Epithelial cell of esophagus (primary cell): ENCODE data around the gene POC1A.
A peak's percentile ranks its signal among the peaks of the same experiment; 100 is the strongest.

Source experiments
- DNase-seq: peaks from one replicate; pipeline ENCODE4 v3.0.0; 2010; ENCODE audit warnings: low read depth
- H3K4me3 ChIP-seq: 2 replicates; pipeline ENCODE4 v1.5.1; 2011; ENCODE audit warnings: mild to moderate bottlenecking, low read length, control low read depth
- CTCF ChIP-seq: IDR thresholded peaks from 2 replicates; pipeline ENCODE4 v1.5.1; 2011; ENCODE audit warnings: low read depth, mild to moderate bottlenecking, low read length, control low read depth, inconsistent platforms; ENCODE audit not compliant: insufficient read depth; ENCODE audit errors: missing control alignments

The POC1A gene

DNA sequence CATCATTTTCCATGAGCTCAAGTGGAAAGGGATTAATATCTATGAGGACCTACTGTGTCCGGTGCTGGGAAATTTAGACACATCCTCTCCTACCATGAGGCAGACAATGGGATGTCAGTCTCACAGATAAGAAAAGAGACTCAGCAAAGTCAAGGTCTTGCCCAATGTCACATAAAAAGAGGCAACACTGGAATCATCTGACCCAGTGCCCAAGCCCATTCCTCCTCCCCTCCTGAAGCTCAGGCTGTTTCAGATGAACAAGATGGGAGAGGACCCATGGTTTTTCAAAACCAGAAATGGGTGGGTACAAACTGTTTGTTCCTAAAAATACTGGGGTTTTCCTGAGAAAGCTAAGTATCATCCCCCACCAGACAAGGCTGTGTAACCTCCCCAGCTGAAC, 22.2 kb downstream of the POC1A start:
- TF ChIP-seq CTCF: no peak
- no peak overlapping the region for H3K4me3 ChIP-seq
- DNase-seq: no peak

GRCh38 chr3:52130966-52131622, 23.1 kb downstream of the POC1A start:
- DNase-seq: no peak
- no peak for TF ChIP-seq CTCF
- H3K4me3 ChIP-seq: no peak overlapping the region

- H3K4me3 ChIP-seq: no peak overlapping the region
- TF ChIP-seq CTCF: no peak
- peak; percentile 79 for DNase-seq
Measured at GRCh38 chr3:52128118-52128683, 26.0 kb downstream of the POC1A start.

DNA sequence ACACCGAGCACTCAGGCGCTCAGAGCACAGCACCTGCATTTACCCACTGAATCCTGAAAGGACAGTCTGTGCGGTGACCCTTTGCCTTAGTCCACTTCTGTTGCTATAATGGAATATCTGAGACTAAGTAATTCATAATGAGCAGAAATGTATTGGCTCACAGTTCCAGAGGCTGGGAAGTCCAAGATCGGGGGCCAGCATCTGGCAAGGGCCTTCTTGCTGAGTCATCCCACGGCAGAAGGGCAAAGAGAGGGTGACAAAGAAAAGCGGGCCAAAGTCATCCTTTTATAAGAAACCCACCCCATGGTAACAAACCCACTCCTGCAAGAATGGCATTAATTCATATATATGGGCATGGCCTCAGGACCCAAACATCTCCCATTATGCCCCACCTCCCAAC, 27.7 kb downstream of the POC1A start:
- no peak for DNase-seq
- no peak for TF ChIP-seq CTCF
- no peak overlapping the region for H3K4me3 ChIP-seq

DNA sequence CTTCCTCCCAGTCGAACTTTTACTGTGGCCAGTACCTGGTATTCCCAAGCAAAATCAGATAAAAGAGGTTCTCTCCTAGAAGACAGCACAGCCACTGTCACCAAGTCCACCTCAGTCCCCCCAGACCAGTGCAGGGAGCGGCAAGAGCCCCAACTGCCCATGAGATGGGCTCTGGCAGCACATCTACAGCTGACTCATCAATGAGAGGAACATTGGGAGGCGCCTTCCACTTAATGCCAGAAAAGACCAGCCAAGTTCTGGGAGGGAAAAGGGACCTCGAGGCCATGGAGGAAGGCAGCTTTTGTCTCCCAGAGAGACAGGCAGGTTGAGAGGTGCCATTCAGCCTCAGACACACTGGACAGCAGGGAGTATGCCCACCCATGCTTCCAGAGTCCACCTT, 28.2 kb downstream of the POC1A start:
- no peak overlapping the region for H3K4me3 ChIP-seq
- no peak for TF ChIP-seq CTCF
- DNase-seq: no peak

DNA sequence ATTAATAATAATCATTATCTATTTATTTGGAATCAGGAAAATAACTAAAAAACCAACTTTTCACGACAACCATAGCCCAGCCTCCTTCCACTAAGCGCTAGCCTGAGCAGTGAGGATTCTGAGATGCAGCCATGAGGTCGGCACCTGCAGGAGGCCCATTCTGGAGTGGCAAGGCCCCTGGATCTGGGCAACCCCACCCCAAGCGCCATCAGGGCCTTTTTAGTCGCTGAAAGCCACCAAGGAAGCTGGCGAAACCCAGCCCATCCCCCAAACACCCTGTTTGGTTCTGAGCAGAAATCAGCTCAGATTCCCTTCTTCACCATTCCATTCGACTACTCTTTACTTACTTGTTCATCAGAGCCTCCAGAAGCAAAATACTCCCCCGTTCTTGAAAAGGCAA, 29.5 kb downstream of the POC1A start:
- DNase-seq: no peak
- no peak for TF ChIP-seq CTCF

DNA sequence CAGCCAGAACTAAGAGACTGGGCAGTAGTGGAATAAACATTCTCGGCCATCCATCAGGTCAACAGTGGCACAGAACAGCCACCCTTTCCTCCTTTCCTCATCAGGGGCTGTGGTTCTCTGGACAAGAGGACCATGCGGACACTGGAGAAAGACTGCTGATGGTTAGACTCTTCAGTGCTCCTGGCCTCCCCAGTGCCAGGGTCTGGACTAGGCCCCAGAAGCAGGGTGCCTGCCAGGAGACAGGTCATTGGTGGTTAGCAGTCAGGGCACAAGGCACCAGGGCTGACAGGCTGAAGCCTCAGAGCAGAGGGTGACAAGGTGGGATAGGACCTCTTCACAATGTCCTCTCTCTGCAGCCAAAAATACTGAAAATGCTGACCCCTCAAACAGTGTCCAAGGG, 30.1 kb downstream of the POC1A start:
- DNase-seq: no peak
- no peak for TF ChIP-seq CTCF
- H3K4me3 ChIP-seq: no peak overlapping the region

More for the DNA sequence above, 29.5 kb downstream of the POC1A start:
- no peak overlapping the region for H3K4me3 ChIP-seq
